Neural cell (in vitro differentiated cells): Measurements from ENCODE around the gene MYO15A. TPM values are rescaled to one million over a fixed set of nuclear protein-coding genes. Genes with fewer than 3 reads are reported as not detected.

Experiments used
- H2AFZ ChIP-seq: fragments of 200-600, 300-800 bp; sonication (generic), shearing (Covaris generic); 2 replicates; pipeline ENCODE4 v1.6.0; 2014; ENCODE audit warnings: low read depth, mild to moderate bottlenecking, antibody characterized with exemption, low read length, moderate library complexity
- H3F3A ChIP-seq: fragments of 200-600 bp; shearing (Covaris generic); 2 replicates; pipeline ENCODE4 v1.6.1; 2016; ENCODE audit warnings: mild to moderate bottlenecking, moderate library complexity, mixed read lengths, antibody characterized with exemption, low read length; ENCODE audit not compliant: insufficient read depth, poor library complexity, severe bottlenecking
- H3K27ac ChIP-seq: fragments of 200-600, 300-800 bp; sonication (generic), shearing (Covaris generic); 2 replicates; pipeline ENCODE4 v1.5.1; 2014; ENCODE audit warnings: mild to moderate bottlenecking, low read length, moderate library complexity
- H3K27me3 ChIP-seq: fragments of 300-800, 200-600 bp; sonication (generic), shearing (Covaris generic); 2 replicates; pipeline ENCODE4 v1.6.0; 2014; ENCODE audit warnings: mild to moderate bottlenecking, low read depth, low read length, moderate library complexity; ENCODE audit not compliant: insufficient read depth
- H3K36me3 ChIP-seq: fragments of 300-800, 200-600 bp; sonication (generic), shearing (Covaris generic); 2 replicates; pipeline ENCODE4 v1.5.1; 2014; ENCODE audit warnings: mild to moderate bottlenecking, antibody characterized with exemption, low read length, moderate library complexity; ENCODE audit not compliant: insufficient read depth
- H3K4me2 ChIP-seq: fragments of 300-800, 200-600 bp; sonication (generic), shearing (Covaris generic); 2 replicates; pipeline ENCODE4 v1.6.0; 2014; ENCODE audit warnings: mild to moderate bottlenecking, low read length
- H3K4me3 ChIP-seq: fragments of 300-800, 200-600 bp; sonication (generic), shearing (Covaris generic); 2 replicates; pipeline ENCODE4 v1.5.1; 2014; ENCODE audit warnings: mild to moderate bottlenecking, low read length, moderate library complexity
- H3K79me2 ChIP-seq: fragments of 200-600 bp; shearing (Covaris generic); replicated peaks from 2 replicates; pipeline ENCODE4 v1.6.0; 2014; ENCODE audit warnings: mild to moderate bottlenecking, low read length, moderate library complexity; ENCODE audit not compliant: insufficient read depth
- H3K9ac ChIP-seq: fragments of 300-800, 200-600 bp; sonication (generic), shearing (Covaris generic); 2 replicates; pipeline ENCODE4 v1.6.1; 2016; ENCODE audit warnings: mild to moderate bottlenecking, low read length, mixed read lengths
- H3K9me2 ChIP-seq: fragments of 200-600 bp; shearing (Covaris generic); 2 replicates; pipeline ENCODE4 v1.6.1; 2016; ENCODE audit warnings: mild to moderate bottlenecking, low read length, mixed read lengths; ENCODE audit not compliant: insufficient read depth
- H3K9me3 ChIP-seq: fragments of 200-600, 300-800 bp; sonication (generic), shearing (Covaris generic); 2 replicates; pipeline ENCODE4 v1.6.1; 2016; ENCODE audit warnings: mild to moderate bottlenecking, mixed run types, low read length, moderate library complexity, mixed read lengths
- H4K20me1 ChIP-seq: fragments of 200-600 bp; shearing (Covaris generic); 2 replicates; pipeline ENCODE4 v1.6.1; 2016; ENCODE audit warnings: mild to moderate bottlenecking, mixed run types; ENCODE audit not compliant: insufficient read depth
- EP300 ChIP-seq: fragments of 450-650 bp; conservative IDR thresholded peaks from 2 replicates; pipeline ENCODE4 v1.6.1; 2014; ENCODE audit warnings: antibody characterized with exemption, mild to moderate bottlenecking, moderate library complexity; ENCODE audit not compliant: poor library complexity, severe bottlenecking
- EZH2 ChIP-seq: fragments of 200-600, 300-800 bp; shearing (Covaris generic), sonication (generic); IDR thresholded peaks from 2 replicates; pipeline ENCODE4 v1.6.1; 2014; ENCODE audit warnings: antibody characterized with exemption, low read length, borderline replicate concordance, mild to moderate bottlenecking; ENCODE audit not compliant: insufficient read depth, poor library complexity, severe bottlenecking
- MXI1 ChIP-seq: fragments of 450-650 bp; conservative IDR thresholded peaks from 2 replicates; pipeline ENCODE4 v1.6.1; 2014; ENCODE audit warnings: antibody characterized with exemption, mild to moderate bottlenecking; ENCODE audit not compliant: poor library complexity, severe bottlenecking
- POLR2AphosphoS5 ChIP-seq: IDR thresholded peaks from 2 replicates; pipeline ENCODE4 v1.6.1; 2012
- RAD21 ChIP-seq: fragments of 450-650 bp; conservative IDR thresholded peaks from 2 replicates; pipeline ENCODE4 v1.6.1; 2014; ENCODE audit warnings: antibody characterized with exemption, mild to moderate bottlenecking, moderate library complexity
- REST ChIP-seq: IDR thresholded peaks from 2 replicates; pipeline ENCODE4 v1.6.1; 2012; ENCODE audit warnings: borderline replicate concordance
- SMC3 ChIP-seq: fragments of 450-650 bp; conservative IDR thresholded peaks from 2 replicates; pipeline ENCODE4 v1.6.1; 2014; ENCODE audit warnings: antibody characterized with exemption, mild to moderate bottlenecking, moderate library complexity; ENCODE audit not compliant: poor library complexity
- TAF1 ChIP-seq: IDR thresholded peaks from 2 replicates; pipeline ENCODE4 v1.6.1; 2012; ENCODE audit warnings: low read depth
- polyA plus RNA-seq: library from polyadenylated mRNA; depleted of rRNA; stranded (reverse); fragments of >200 nt; gene quantifications from 2 replicates; pipeline ENCODE4 v1.2.3, GENCODE V29; 2014
- TF ChIP-seq, protein P1 (sequence below): fragments of 450-650 bp; IDR thresholded peaks from 2 replicates; pipeline ENCODE4 v1.5.1; 2014; ENCODE audit warnings: antibody characterized with exemption, mild to moderate bottlenecking, moderate library complexity; ENCODE audit not compliant: poor library complexity, severe bottlenecking

The MYO15A gene
- polyA plus RNA-seq, 1 donor from 2014 or later = 1.9 TPM

DNA sequence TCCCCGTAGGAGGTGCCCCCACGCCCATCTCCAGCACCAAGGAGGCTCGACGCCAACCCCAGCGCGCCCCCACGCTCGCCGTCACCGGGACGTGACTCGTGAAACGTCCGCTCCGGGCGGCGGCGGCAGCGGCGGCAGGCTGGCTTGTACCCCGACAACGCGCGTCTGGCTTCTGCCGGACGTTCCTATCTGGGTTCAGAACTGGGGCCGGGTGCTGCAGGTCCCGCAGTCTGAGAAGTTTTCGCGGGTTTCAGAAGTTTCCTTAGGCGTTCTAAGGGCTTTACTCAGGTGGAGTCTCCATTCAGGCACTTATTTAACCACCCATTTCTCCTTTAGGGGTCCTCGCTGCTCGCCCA lies 74.4 kb downstream of the MYO15A start:
- Histone ChIP-seq H3K4me2 (peak overlapping the region; percentile 18), H3K4me3 (peak overlapping the region; percentile 99), H3F3A (no peaks in the 10 kb centered on the region), H3K9me3 (no peaks in the 10 kb centered on the region), H3K9ac (peak overlapping the region; percentile 84), H3K36me3 (no peaks in the 10 kb centered on the region), H3K27me3 (no peaks in the 10 kb centered on the region), H3K27ac (peak overlapping the region; percentile 94), H3K9me2 (no peaks in the 10 kb centered on the region), H2AFZ (peak overlapping the region; percentile 46), H4K20me1 (peaks cover 35% of the 10 kb centered on the region), H3K79me2 (peaks cover 36% of the 10 kb centered on the region)
- TF ChIP-seq MXI1 = no peak
- no peak for TF ChIP-seq TAF1
- TF ChIP-seq SMC3 = no peak
- TF ChIP-seq RAD21 = no peak
- no peak for TF ChIP-seq POLR2AphosphoS5
- TF ChIP-seq EP300 = no peak
- no peak for TF ChIP-seq REST
- TF ChIP-seq, protein P1, sequence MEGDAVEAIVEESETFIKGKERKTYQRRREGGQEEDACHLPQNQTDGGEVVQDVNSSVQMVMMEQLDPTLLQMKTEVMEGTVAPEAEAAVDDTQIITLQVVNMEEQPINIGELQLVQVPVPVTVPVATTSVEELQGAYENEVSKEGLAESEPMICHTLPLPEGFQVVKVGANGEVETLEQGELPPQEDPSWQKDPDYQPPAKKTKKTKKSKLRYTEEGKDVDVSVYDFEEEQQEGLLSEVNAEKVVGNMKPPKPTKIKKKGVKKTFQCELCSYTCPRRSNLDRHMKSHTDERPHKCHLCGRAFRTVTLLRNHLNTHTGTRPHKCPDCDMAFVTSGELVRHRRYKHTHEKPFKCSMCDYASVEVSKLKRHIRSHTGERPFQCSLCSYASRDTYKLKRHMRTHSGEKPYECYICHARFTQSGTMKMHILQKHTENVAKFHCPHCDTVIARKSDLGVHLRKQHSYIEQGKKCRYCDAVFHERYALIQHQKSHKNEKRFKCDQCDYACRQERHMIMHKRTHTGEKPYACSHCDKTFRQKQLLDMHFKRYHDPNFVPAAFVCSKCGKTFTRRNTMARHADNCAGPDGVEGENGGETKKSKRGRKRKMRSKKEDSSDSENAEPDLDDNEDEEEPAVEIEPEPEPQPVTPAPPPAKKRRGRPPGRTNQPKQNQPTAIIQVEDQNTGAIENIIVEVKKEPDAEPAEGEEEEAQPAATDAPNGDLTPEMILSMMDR = no peak

DNA sequence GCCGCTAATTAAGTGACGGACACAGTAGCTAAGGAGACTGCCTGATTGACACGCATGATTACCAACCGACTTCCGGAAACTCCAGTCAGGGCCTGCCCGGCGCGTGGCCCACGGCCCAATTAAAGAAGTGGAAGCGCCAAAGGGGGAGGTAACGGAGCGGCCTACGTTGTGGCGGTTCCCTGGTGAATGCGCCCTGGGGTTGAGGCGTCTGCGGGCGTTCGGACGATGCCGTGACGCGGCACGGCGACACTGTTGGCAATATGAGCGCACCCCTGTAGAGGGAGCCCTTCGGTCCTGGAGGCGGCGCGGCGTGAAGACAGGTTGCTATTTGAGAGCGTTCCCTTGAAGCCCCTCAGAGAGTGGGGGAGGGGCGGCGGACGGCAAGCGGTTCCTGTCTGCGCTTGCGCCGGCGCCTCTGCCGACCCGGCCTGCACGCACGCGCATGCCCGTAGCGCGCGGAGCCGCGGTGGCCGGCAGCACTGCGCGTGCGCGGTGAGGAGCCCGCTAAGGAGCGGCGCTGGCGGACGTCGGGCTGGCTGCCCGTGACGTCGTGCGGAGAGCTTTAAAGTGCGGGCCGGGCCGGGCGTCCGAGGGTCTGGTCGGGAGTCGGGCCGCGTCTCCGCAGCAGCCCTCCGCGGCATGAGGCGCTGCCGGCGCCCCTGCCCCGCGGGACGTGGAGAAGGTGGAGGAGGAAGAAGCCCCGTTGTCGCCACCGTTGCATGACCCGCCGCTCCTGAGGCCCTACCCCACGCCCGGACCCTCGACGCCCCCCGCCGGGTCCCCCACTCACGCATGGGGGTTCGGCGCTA lies 75.0 kb downstream of the MYO15A start, which contains the start of gene ALKBH5:
Gene ALKBH5 (plus strand): TSS at position 495 of the 809 bp plus-strand sequence. CDS start 416 bp downstream, outside the sequence.
- peak within 1 kb of the TSS; percentile 46 for H2AFZ ChIP-seq
- H3K36me3 ChIP-seq = no peaks in the 10 kb centered on the region
- no peaks in the 10 kb centered on the region for H3F3A ChIP-seq
- no peaks in the 10 kb centered on the region for H3K9me3 ChIP-seq
- H3K79me2 ChIP-seq = peaks cover 42% of the 10 kb centered on the region
- peak within 1 kb of the TSS; percentile 95 for H3K4me2 ChIP-seq
- no peaks in the 10 kb centered on the region for H3K9me2 ChIP-seq
- peak within 1 kb of the TSS; percentile 84 for H3K9ac ChIP-seq
- peak within 1 kb of the TSS; percentile 99 for H3K4me3 ChIP-seq
- no peaks in the 10 kb centered on the region for H3K27me3 ChIP-seq
- peaks cover 40% of the 10 kb centered on the region for H4K20me1 ChIP-seq
- H3K27ac ChIP-seq = peak within 1 kb of the TSS; percentile 94
- peak; percentile 60 for TF ChIP-seq SMC3
- TF ChIP-seq TAF1 = no peak
- peak; percentile 66 for TF ChIP-seq RAD21
- TF ChIP-seq EZH2 = no peak
- TF ChIP-seq EP300 = peak; percentile 89
- peak; percentile 79 for TF ChIP-seq MXI1
- TF ChIP-seq REST = no peak
- TF ChIP-seq, protein P1 = peak; percentile 93
- peak; percentile 91 for TF ChIP-seq POLR2AphosphoS5
